Brain pericyte (primary cell): Measurements from ENCODE around the gene PAOX.

Source experiments
- DNase-seq: peaks from one replicate; pipeline ENCODE4 v3.0.0-alpha.2; 2012; ENCODE audit warnings: low read depth, low spot score

The PAOX gene

DNA sequence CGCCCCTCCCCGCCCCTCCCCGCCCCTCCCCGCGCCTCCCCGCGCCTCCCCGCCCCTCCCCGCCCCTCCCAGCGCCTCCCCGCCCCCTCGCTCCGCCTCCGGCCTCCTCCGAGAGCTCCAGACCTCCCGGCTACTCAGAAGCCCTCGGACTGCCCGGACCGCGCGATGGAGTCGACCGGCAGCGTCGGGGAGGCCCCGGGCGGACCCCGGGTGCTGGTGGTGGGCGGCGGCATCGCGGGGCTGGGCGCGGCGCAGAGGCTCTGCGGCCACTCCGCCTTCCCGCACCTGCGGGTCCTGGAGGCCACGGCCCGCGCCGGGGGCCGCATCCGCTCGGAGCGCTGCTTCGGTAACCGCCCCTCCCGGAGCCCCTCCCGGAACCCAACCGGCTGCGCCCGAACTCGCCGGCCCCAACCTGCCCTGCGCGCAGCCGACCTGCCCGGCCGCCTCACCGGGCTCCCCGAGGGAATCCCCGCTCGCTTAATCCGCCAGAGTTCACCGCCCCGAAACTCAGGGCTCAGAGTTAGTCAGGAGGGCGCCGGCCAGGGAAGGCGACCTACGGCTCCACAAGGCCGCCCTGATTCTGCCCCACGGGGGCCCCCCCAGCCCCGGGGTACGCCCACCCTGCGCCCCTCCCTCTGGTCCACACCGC lies at the start of gene PAOX:
PAOX (plus strand) TSS at position 111 of the 649 bp plus-strand sequence; CDS start at position 166, 55 bp downstream.
- DNase-seq, result no peak

DNA sequence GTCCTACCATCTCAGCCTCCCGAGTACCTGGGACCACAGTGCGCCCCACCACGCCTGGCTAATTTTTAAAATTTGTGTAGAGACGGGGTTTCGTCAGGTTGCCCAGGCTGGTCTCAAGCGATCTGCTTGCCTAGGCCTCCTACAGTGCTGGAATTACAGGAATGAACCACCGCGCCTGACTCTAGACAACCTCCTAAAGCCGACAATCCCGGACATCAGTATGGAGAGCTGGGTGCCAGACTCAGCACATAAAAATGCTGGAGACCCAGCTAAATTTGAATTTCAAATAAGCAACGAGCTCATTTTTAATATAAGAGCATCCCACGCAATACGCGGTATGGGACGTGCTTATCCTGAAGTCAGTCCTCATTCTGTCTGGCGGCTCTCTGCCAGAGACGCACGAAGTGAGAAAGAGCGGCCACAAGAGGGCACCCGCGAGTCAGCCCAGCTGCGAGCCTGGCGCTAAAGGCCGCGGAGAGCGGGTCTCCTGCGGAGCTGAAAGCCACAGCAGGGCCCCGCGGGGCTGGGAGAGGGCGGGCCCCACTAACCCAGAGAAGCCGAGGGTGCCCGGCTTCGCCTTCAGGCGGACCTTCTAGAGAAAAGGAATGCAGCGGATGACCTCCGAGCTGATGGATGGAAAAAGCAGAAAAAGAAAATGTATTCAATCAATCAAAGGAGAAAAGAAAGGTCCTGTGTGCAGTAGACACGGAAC lies 49.4 kb upstream of the PAOX start:
- DNase-seq, result peak; percentile 59

DNA sequence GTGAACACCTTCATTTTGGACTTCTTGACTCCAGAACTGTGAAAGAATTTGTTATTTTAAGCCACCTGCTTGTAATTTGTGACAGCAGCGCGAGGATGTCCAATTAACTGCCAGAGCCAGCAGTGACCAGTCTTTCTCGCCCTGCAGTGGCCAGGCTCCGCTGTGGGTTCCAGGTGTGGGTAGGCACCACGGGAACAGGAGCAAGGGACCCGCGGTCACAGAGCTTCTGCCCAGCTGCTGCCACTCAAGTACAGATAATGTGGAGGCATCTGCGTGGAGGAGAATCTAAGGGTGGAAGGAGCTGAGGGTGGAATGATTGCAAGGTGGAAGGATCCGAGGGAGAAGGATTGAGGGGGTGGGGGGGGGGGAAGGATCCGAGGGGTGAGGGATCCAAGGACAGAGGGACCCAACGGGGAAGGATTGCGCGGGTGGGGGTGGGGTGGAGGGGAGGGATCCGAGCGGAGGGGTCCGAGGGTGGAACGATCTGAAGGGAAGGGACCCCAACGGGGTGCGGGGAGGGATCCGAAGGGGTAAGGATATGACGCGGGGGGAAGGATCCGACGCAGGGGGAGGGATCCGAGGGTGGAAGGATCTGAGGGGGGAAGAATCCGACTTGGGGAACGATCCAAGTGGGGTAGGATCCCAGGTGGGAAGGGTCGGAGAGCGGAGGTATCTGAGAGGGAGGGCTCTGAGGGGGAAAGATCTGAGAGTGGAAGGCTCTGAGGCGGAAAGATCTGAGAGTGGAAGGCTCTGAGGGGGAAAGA lies 45.9 kb upstream of the PAOX start:
- DNase-seq, result no peak

DNA sequence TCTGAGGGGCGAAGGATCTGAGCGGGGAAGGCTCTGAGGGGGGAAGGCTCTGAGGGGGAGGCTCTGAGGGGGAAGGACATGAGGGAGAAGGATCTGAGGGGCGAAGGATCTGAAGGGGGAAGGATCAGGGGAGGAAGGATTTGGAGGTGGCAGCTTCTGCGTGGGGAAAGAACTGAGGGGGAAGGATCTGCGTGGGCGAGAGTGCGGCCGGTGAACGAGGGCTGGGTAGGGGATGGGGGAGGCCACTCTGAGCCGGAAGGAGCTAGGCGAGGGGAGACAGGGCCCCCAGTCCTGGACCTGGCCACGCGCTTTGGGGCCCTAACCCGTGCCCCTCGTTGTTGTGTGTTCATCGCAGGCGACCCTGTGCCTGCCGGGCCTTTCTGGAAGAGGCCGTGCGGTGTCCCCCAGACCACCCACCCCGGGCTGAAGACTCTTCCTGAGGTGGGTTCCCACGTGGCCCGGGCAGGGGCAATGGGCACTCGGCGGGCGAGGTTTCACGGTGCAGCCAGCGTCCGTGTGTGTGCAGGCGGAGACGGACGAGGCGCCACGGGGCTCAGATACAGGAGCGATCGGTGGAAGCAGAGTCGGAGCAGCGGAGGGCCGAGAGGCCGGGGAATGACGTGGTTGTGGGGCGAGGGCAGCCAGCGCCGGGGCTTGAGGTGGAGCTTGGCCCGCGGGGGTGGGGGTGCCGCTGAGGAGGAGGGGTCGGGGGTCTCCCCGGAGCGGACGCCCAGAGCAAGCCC lies 44.4 kb upstream of the PAOX start:
- no peak for DNase-seq

DNA sequence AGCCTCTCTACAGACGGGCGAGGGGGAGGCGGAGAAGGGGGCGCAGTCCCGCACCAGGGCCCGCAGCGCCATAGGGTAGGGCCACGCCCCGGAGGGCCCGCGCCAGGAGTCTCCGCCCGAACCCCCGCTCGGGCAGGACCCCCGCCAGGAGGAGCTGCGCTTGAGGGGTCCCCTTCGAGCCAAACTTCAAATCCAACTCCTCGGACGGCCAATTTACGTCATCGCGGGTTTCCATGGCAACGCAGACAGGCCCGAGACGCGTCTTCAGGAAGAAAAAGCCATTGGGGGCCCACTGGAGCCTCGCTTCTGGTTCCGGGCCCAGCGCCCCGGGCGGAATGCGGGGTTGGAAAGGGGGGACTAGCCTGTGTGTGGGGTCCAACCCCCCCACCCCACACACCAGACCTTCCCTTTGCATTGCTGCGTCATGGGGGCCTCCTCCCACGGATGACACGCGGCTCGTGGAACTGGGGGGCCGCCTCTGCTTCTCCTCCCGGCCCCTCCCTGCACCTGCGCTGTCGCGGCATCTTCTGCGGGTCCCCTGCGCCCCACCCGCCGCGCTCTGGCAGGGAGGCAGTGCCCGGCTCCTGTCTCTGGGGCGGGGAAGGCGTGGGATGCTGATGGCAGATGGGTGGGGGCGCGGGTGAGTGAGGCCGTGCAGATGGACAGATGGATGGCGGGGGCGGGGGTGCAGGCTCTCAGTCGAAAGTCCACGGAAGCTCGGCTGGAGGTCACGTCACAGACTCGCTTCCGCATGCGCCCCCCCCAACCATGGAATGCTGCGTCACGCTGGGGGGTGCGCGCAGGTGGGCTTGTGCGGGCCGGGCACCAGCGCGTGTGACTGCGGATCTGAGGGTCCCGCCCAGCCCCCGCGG lies 43.6 kb upstream of the PAOX start:
- DNase-seq, result no peak

DNA sequence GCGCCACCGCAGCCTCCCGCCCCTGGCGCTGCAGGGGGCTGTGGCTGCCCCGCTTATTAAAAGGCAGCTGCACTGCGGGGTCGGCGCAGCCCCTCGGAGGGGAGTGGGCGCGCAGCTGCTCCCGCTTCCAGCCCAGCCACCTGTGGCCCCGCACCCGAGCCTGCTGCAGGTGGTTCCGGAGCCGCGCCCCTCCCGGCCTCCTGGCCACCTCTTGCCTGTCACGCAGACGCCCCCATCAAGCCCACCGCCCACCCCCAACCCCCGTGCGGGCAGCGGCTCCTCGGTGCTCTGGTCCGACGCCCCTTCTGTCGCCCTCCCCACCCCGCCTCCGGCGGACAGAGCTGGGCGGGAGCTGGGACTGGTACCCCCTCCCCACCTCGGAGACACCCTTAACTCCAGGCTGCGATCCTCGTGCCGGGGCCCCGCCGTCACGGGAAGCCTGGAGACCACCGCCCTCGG lies 42.9 kb upstream of the PAOX start:
- DNase-seq, result no peak

DNA sequence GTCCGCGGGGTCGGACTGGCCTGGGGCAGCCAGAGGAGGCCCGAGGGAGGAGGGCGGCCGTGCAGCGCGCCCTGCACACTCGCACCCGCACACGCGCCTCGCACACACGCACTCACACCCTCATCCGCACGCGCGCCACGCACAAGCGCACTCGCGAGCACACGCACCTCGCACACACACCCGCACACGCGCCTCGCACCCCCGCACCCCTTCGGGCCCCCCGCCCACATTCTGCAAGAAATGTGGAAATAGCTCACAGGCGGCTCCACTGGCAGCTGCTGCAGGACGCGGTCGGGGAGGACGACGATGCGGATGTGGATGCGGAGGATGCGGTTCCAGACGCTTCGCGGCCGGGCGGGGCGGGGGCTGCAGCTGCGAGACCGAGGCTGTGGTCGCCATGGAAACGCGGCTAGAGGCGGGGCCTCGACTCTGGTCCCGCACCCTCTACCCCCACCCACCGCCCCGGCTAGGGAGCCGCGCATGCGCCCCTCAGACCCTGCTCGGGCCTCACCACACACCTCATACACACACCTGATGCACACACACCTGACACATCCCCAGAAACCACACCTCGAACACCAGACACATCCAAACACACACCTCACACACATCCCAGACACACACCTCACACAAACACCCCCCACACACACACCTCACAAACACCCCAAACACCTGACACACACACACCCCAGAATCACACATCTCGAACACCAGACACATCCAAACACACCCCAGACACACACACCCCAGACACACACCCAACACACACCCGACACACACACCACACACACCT lies 42.3 kb upstream of the PAOX start, which contains the start of gene CALY:
CALY (minus strand) TSS at position 320 of the 793 bp plus-strand sequence. CDS start 7,907 bp downstream, outside the sequence.
- no peak for DNase-seq

DNA sequence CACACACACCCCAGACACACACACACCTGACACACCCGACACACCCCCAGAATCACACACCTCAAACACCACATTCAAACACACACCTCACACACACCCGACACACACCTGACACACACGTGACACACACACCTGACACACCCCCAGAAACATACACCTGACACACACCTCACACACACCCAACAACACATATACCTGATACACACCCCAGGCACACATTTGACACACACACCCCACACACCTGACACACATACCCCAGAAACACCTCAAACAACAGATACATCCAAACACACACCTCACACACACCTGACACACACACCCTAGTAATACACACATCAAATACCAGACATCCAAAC lies 41.7 kb upstream of the PAOX start:
- DNase-seq, result no peak

DNA sequence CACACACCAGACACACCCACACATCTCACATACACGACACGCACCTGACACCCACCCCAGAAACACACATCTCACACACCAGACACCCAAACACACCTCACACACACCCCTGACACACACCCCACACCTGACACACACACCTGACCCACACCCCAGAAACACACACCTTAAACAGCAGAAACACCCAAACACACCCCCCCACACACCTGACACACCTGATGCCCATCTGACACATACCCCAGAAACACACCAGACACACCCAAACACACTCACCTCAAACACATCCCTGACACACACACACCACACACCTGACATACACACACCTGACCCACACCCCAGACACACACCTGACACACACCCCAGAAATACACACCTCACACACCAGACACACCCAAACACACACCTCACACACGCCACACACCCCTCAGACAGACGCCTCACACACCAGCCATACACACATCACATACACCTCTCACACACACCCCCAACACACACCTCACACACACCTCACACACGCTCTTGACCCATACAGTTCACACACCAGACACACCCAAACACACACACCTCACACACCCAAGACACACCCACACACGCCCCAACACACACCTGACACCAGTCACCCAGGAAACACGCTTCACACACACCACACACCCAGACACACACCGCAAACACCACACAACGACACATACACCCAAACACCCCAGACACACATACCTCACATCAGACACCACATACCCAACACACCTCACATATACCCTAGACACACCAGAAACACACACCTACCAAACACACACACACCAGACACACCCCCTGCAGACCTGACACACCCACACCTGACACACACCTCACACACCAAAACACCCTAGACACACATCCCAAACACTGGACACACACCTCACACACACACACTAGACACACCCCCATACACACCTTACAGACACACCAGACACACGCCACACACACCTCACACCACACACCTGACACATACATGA lies 40.7 kb upstream of the PAOX start:
- no peak for DNase-seq

DNA sequence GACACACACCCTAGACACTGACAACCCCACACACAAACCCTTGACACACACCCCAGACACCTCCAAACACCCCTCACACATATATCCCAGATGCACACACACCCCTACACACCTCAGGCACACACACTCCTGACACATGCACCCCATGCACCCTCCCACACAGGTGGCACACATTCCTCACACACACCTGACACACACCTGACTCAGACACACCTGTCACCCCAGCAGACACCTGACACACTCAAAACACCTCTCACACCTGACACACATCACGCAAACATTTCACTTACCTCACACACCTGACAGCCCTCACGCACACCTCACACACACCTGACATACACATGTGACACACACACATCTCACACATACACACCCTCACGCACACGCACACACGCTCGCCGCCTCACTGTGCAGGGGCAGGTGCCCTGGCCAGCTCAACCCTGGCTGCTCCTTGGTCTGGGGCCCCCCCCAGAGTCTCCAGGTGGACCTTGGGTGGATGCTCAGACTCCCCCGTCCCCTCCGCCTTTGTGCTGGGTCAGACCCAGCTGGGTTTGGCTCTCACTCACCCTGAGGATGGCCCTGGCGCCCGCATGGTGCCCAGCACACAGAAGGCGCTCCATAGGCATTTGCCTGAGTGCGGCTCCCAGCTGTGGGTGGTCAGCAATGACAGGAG lies 39.2 kb upstream of the PAOX start:
- no peak for DNase-seq

DNA sequence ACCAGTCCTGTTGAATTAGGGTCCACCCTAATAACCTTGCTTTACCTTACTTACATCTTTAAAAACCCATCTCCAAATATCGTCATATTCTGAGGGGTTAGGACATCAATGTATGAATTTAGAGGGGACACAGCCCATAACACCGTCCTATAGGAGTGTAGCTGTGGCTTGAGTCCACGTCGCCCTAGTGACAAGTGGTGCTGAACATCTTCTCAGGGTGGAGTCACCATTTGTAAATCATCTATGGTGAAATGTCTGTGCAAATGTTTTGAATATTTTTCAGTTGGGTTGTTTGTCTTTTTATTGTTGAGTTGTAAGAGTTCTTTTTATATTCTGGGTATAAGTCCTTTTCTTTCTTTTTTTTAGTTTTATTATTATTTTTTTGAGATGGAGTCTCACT lies 37.1 kb upstream of the PAOX start:
- DNase-seq, result no peak

DNA sequence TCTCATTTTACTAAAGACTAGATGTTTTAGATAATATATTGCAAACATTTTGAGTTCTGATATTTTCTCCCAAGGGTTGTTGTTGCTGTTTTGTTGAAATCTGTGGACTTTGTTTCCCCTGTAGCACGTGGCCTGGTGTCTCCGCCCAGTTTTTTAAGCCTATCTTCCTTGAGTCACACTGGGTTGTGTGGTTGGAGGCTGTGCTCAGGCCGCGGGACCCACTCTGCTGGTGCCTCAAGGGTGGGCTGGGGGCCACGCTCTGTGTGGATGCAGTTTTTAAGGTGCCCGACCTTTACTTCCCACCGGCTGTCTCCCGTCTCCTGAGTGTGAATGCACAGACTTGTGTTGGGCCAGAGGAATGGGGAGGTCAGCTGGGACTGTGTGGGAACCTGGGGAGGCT lies 36.1 kb upstream of the PAOX start:
- no peak for DNase-seq

DNA sequence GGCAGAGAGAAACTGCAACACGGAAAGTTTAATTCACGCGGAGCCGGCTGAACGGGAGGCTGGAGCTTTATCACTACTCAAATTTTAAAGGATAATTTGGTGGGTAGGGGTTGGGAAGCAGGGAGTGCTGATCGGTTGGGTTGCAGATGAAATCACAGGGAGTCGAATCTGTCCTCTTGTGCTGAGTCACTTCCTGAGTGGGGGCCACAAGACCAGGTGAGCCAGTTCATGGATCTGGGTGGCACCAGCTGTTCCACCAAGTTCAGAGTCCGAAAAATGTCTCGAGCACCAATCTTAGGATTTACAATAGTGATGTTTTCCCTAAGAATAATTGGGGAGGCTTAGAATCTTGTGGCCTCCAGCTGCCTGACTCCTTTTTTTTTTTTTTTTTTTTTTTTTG lies 35.5 kb upstream of the PAOX start:
- no peak for DNase-seq

DNA sequence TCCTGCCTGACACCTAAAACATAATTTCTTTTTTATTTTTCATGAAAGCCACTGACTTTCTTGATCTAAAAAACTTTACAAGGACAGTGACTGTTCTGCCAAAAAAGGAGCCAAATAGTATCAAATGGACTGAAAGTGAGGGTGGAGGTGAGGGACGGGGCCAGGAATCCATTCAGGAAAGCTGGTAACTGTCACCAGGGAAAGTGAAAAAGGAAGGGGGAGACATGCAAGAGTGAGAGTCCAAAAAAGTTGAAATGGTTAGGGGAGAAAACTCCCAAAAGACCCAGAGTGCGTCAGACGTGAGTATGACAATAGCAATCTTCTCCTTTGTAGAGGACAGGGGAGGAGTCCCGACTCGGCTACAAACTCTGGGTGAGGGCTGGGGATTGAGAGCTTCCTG lies 34.8 kb upstream of the PAOX start:
- no peak for DNase-seq

DNA sequence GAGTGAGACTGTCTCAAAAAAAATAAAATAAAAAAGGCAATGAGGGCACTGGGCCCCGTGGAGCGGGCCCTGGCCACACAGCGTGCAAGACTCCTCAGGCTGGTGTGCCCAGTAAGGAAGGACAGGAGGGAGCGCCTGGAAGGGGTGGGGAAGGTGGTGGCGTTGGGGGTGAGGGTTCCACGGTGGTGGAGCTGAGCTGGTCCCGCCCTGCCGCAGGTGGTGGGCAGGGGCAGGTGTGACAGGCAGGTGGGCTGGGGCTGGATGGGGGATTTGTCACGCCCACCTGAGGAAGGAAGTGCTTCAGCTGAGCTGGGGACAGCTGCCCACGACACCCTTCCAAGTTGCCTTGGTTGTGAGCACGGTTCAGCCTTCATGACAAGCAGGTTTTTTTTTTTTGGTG lies 32.6 kb upstream of the PAOX start:
- DNase-seq, result no peak

DNA sequence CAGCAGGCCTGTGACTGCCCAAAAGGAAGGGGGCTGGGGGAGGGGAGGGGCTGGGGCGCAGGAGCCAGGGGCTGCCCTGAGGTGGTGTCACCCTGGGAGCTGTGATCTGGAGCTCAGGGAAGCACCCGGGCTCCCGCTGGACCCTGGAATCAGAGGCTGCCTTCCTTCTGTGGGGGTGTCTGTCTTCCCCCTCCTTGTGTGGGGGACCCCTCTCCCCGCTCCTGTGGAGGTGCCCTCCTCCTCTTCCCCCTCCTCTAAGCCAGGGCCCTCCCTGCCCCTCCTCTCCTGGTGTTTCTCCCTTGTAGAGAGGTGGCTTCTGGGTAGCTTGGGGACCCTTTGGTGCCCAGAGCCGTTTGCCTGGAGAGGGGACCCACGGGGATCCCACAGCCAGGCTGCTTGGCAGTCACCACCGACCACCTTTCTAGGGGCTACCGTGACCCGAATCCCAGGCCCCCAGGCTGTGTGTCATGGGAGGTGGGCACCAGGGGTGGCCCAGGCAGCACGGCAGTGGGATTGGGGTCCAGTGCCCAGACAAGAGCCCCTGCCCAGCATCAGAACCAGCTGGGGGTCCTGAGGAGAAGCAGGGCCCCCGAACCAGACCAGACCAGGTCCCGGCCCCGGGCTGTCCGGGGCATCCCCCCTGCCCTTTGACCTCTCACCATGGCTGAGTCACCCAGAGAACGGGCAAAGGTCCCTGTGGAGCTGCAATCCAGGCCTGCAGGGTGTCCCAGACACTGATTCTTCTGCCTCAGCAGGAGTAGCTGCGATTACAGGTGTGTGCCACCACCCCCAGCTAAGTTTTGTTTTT lies 31.1 kb upstream of the PAOX start:
- no peak for DNase-seq

DNA sequence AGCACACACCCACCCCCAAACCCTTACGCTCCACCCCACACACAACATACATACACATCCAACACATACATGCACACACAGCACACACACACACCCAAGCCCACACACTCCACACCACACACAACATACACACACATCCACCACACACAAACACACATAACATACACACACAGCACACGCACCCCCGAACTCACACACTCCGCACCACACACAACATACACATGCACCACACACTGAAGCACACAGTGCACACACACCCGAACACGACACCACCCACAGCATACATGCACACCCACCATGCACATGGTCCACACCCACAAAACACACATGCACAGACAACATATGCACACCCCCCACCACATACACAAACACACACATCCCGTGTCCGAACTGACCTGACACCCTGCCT lies 29.9 kb upstream of the PAOX start:
- no peak for DNase-seq
